ENCODE data around the gene HSPE1. TPM values are rescaled to one million over a fixed set of nuclear protein-coding genes. Genes with fewer than 3 reads are reported as not detected.

The HSPE1 gene
- polyA plus RNA-seq, 1 donor from 2014 or later = 177 TPM

GRCh38 chr2:197486175-197486574, 14.0 kb upstream of the HSPE1 start:
- H3K4me3 ChIP-seq (ENCODE audit: low read length) = no peak overlapping the region
- no peaks in the 10 kb centered on the region for H3F3A ChIP-seq (ENCODE audit: insufficient read depth, low read length, poor library complexity, severe bottlenecking)
- no peaks in the 10 kb centered on the region for H3K9me2 ChIP-seq (ENCODE audit: insufficient read depth, low read length)
- H3K27ac ChIP-seq (ENCODE audit: low read length) = no peak overlapping the region
- no peak overlapping the region for H3K9ac ChIP-seq (ENCODE audit: low read length)
- no peaks in the 10 kb centered on the region for H3K36me3 ChIP-seq (ENCODE audit: insufficient read depth, low read length)
- no peak overlapping the region for H3K4me2 ChIP-seq (ENCODE audit: low read length)
- H2AFZ ChIP-seq (ENCODE audit: low read depth, low read length) = no peak overlapping the region
- no peaks in the 10 kb centered on the region for H3K27me3 ChIP-seq (ENCODE audit: insufficient read depth, low read depth, low read length)
- H3K79me2 ChIP-seq (replicated peaks; ENCODE audit: insufficient read depth, low read length) = no peaks in the 10 kb centered on the region
- no peak for TF ChIP-seq SMC3 (conservative IDR thresholded peaks at IDR 0.05; ENCODE audit: poor library complexity)
- no peak for TF ChIP-seq CTCF (IDR thresholded peaks at IDR 0.05; ENCODE audit: poor library complexity, severe bottlenecking)
- TF ChIP-seq MXI1 (conservative IDR thresholded peaks at IDR 0.05; ENCODE audit: poor library complexity, severe bottlenecking) = no peak
- TF ChIP-seq RAD21 (conservative IDR thresholded peaks at IDR 0.05) = no peak
- no peak for TF ChIP-seq POLR2AphosphoS5 (IDR thresholded peaks at IDR 0.05)
- TF ChIP-seq EZH2 (IDR thresholded peaks at IDR 0.05; ENCODE audit: borderline replicate concordance, insufficient read depth, low read length, poor library complexity, severe bottlenecking) = no peak
- TF ChIP-seq REST (IDR thresholded peaks at IDR 0.05; ENCODE audit: borderline replicate concordance) = no peak
- no peak for TF ChIP-seq TAF1 (IDR thresholded peaks at IDR 0.05; ENCODE audit: low read depth)
- no peak for TF ChIP-seq EP300 (conservative IDR thresholded peaks at IDR 0.05; ENCODE audit: poor library complexity, severe bottlenecking)
- no peaks in the 10 kb centered on the region for H4K20me1 ChIP-seq (ENCODE audit: insufficient read depth)
- H3K9me3 ChIP-seq (ENCODE audit: low read length) = no peaks in the 10 kb centered on the region

GRCh38 chr2:197487385-197487784, 12.8 kb upstream of the HSPE1 start:
- no peak overlapping the region for H3K4me2 ChIP-seq (ENCODE audit: low read length)
- no peaks in the 10 kb centered on the region for H3K9me3 ChIP-seq (ENCODE audit: low read length)
- H3K27me3 ChIP-seq (ENCODE audit: insufficient read depth, low read depth, low read length) = no peaks in the 10 kb centered on the region
- no peak overlapping the region for H3K4me3 ChIP-seq (ENCODE audit: low read length)
- TF ChIP-seq POLR2AphosphoS5 (IDR thresholded peaks at IDR 0.05) (no peak), EP300 (conservative IDR thresholded peaks at IDR 0.05; ENCODE audit: poor library complexity, severe bottlenecking) (no peak), EZH2 (IDR thresholded peaks at IDR 0.05; ENCODE audit: borderline replicate concordance, insufficient read depth, low read length, poor library complexity, severe bottlenecking) (no peak), TAF1 (IDR thresholded peaks at IDR 0.05; ENCODE audit: low read depth) (no peak), REST (IDR thresholded peaks at IDR 0.05; ENCODE audit: borderline replicate concordance) (no peak), MXI1 (conservative IDR thresholded peaks at IDR 0.05; ENCODE audit: poor library complexity, severe bottlenecking) (no peak), SMC3 (conservative IDR thresholded peaks at IDR 0.05; ENCODE audit: poor library complexity) (no peak), CTCF (IDR thresholded peaks at IDR 0.05; ENCODE audit: poor library complexity, severe bottlenecking) (no peak), RAD21 (conservative IDR thresholded peaks at IDR 0.05) (no peak)
- H3K36me3 ChIP-seq (ENCODE audit: insufficient read depth, low read length) = no peaks in the 10 kb centered on the region
- H3F3A ChIP-seq (ENCODE audit: insufficient read depth, low read length, poor library complexity, severe bottlenecking) = no peaks in the 10 kb centered on the region
- no peaks in the 10 kb centered on the region for H4K20me1 ChIP-seq (ENCODE audit: insufficient read depth)
- H2AFZ ChIP-seq (ENCODE audit: low read depth, low read length) = no peak overlapping the region
- H3K79me2 ChIP-seq (replicated peaks; ENCODE audit: insufficient read depth, low read length) = no peaks in the 10 kb centered on the region
- no peak overlapping the region for H3K9ac ChIP-seq (ENCODE audit: low read length)
- no peaks in the 10 kb centered on the region for H3K9me2 ChIP-seq (ENCODE audit: insufficient read depth, low read length)
- no peak overlapping the region for H3K27ac ChIP-seq (ENCODE audit: low read length)

All from neural cell (in vitro differentiated cells).